Measurements from ENCODE around the gene IL10RB.

GRCh38 chr21:33345751-33346238 lies 79.6 kb downstream of the IL10RB start:
- no peak for TF ChIP-seq CTCF (IDR thresholded peaks at IDR 0.05)
- TF ChIP-seq POLR2A (IDR thresholded peaks at IDR 0.05) = no peak
